IPS-15b (cell line): Measurements from ENCODE around the gene SETD1B.
"Not testable (repeated sequence)": the region's sequence is repeated elsewhere in the genome, so short reads cannot be mapped to it uniquely, and the experiment has no call there.

Experiments used
- H3K27me3 ChIP-seq: one replicate; pipeline ENCODE4 v1.6.1; 2013; ENCODE audit warnings: low read length; ENCODE audit not compliant: control insufficient read depth, insufficient read depth
- H3K36me3 ChIP-seq: one replicate; pipeline ENCODE4 v1.6.1; 2013; ENCODE audit warnings: low read length; ENCODE audit not compliant: control insufficient read depth, insufficient read depth
- H3K4me1 ChIP-seq: one replicate; pipeline ENCODE4 v1.6.1; 2013; ENCODE audit warnings: mild to moderate bottlenecking, low read length; ENCODE audit not compliant: control insufficient read depth, insufficient read depth
- H3K4me3 ChIP-seq: one replicate; pipeline ENCODE4 v1.5.1; 2013; ENCODE audit warnings: low read depth, low read length
- H3K9ac ChIP-seq: one replicate; pipeline ENCODE4 v1.6.1; 2013; ENCODE audit warnings: low read depth, mild to moderate bottlenecking, low read length
- H3K9me3 ChIP-seq: one replicate; pipeline ENCODE4 v1.6.1; 2013; ENCODE audit warnings: mild to moderate bottlenecking, low read length; ENCODE audit not compliant: control insufficient read depth, insufficient read depth

The SETD1B gene

GRCh38 chr12:121803861-121804416, at the start of gene SETD1B:
Gene SETD1B, plus strand, starts transcription at chr12:121804009. Its CDS starts 729 bp downstream, at chr12:121804738.
- Histone ChIP-seq H3K4me1 (peaks cover 5% of the 10 kb centered on the region), H3K9ac (peak within 1 kb of the TSS; percentile 100), H3K4me3 (peak within 1 kb of the TSS; percentile 79), H3K36me3 (peaks cover 11% of the 10 kb centered on the region), H3K27me3 (no peaks in the 10 kb centered on the region), H3K9me3 (no peaks in the 10 kb centered on the region)

DNA sequence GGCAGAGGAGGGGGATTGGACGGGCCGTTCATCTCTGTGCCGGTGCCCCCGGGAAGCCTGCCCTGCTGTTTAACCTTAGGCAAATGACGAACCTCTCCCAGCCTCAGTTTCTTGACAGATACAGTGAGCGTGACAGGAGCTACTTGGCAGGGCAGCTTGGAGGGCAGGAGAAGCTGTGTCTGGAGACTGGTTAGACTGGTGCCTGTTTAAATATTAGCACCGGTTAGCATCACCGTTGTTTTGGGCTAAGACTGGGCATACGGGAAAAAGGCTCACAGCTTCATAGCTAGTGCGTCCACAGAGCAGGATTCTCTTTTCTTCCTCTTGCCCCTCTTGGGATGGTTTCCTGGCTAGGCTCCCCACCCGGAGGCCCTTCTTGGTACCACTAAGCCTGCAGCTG, 49.0 kb upstream of the SETD1B start:
- H3K36me3 ChIP-seq: peaks cover 18% of the 10 kb centered on the region
- H3K27me3 ChIP-seq: no peaks in the 10 kb centered on the region
- no peak overlapping the region for H3K9ac ChIP-seq
- no peaks in the 10 kb centered on the region for H3K9me3 ChIP-seq
- H3K4me3 ChIP-seq: no peak overlapping the region
- no peaks in the 10 kb centered on the region for H3K4me1 ChIP-seq

- peaks cover 11% of the 10 kb centered on the region for H3K36me3 ChIP-seq
- no peaks in the 10 kb centered on the region for H3K4me1 ChIP-seq
- no peaks in the 10 kb centered on the region for H3K9me3 ChIP-seq
- H3K27me3 ChIP-seq: no peaks in the 10 kb centered on the region
- H3K4me3 ChIP-seq: no peak overlapping the region
- H3K9ac ChIP-seq: no peak overlapping the region
Measured at GRCh38 chr12:121755591-121755990, 48.2 kb upstream of the SETD1B start.

DNA sequence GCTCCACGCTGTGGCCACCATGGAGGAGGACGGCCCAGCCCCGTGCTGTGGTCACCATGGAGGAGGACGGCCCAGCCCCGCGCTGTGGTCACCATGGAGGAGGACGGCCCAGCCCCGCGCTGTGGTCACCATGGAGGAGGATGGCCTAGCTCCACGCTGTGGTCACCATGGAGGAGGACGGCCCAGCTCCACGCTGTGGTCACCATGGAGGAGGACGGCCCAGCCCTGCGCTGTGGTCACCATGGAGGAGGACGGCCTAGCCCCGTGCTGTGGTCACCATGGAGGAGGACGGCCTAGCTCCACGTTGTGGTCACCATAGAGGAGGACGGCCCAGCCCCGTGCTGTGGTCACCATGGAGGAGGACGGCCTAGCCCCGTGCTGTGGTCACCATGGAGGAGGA, 45.3 kb upstream of the SETD1B start:
- not testable (repeated sequence) for H3K4me3 ChIP-seq, H3K9ac ChIP-seq, H3K9me3 ChIP-seq, H3K27me3 ChIP-seq, H3K4me1 ChIP-seq, H3K36me3 ChIP-seq

GRCh38 chr12:121762269-121762668, 41.5 kb upstream of the SETD1B start:
- Histone ChIP-seq H3K27me3 (no peaks in the 10 kb centered on the region), H3K9me3 (no peaks in the 10 kb centered on the region), H3K9ac (no peak overlapping the region), H3K4me3 (no peak overlapping the region), H3K36me3 (peaks cover 12% of the 10 kb centered on the region), H3K4me1 (no peaks in the 10 kb centered on the region)

- no peaks in the 10 kb centered on the region for H3K27me3 ChIP-seq
- H3K9me3 ChIP-seq: no peaks in the 10 kb centered on the region
- H3K36me3 ChIP-seq: peaks cover 12% of the 10 kb centered on the region
- no peak overlapping the region for H3K9ac ChIP-seq
- no peaks in the 10 kb centered on the region for H3K4me1 ChIP-seq
- H3K4me3 ChIP-seq: no peak overlapping the region
Measured at GRCh38 chr12:121764808-121765207, 39.0 kb upstream of the SETD1B start.

GRCh38 chr12:121765573-121765972, 38.2 kb upstream of the SETD1B start:
- H3K27me3 ChIP-seq: no peaks in the 10 kb centered on the region
- no peak overlapping the region for H3K9ac ChIP-seq
- H3K9me3 ChIP-seq: no peaks in the 10 kb centered on the region
- H3K4me1 ChIP-seq: peaks cover 1% of the 10 kb centered on the region
- peaks cover 12% of the 10 kb centered on the region for H3K36me3 ChIP-seq
- no peak overlapping the region for H3K4me3 ChIP-seq

DNA sequence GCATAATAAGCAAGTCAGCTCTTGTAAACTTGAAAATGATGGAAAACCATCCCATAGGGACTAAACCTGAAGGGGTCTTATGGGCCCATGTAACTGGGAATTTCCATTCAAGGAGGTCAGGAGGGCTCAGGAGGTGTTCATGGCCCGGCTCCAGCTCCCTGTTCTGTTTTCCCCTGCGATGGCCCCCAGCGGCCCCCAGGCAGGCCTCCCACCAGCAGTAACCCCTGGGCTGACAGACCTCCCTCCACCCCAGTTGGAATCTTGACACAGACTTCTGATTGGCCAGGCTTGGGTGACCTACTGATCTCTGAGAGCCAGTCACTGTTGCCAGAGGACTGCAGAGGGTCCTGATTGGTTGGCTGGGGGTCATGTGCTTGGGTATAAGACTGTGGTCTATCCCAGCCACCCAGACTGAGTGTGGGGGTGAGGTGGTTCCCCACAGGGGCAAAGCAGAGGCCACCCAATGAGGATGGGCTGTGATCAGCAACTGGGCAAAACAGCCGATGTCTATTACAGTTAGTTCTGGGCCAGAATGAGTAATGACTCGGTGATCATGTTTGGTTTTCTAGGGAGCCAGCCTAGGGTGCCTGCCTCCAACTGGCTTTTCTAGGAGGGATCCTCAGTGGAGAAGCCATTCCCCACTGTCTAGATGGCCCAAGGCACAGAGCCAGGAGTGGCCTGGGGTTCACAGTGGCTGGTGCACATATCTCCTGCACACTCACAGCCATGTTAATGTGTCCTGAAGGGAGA, 37.3 kb upstream of the SETD1B start:
- Histone ChIP-seq H3K9me3 (no peaks in the 10 kb centered on the region), H3K9ac (no peak overlapping the region), H3K36me3 (peaks cover 11% of the 10 kb centered on the region), H3K27me3 (no peaks in the 10 kb centered on the region), H3K4me1 (peaks cover 2% of the 10 kb centered on the region), H3K4me3 (no peak overlapping the region)

DNA sequence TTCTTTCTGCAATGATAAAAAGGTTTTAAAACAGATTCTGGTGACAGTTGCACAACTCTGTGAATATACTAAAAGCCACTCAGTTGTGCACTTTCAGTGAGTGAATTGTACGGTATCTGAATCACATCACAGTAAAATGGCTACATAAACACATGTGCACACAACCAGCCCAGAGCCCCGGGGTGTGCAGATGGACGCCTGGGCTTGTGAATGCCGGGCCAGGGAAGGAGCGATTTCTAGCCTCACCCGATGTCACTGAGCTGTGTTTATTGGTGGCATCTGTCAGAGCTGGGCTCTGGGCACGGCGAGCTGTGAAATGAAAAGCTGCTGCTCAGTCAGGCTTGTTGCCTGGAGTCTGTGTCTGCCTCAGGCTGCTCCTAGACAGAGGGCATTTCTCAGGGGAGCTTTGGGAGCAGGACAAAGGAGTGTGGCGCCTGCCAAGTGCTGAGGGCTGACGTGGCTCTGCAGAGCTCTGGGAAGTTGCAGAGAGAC, 36.2 kb upstream of the SETD1B start:
- H3K9ac ChIP-seq: no peak overlapping the region
- no peaks in the 10 kb centered on the region for H3K27me3 ChIP-seq
- peaks cover 2% of the 10 kb centered on the region for H3K4me1 ChIP-seq
- peaks cover 8% of the 10 kb centered on the region for H3K36me3 ChIP-seq
- H3K9me3 ChIP-seq: no peaks in the 10 kb centered on the region
- no peak overlapping the region for H3K4me3 ChIP-seq

- peaks cover 2% of the 10 kb centered on the region for H3K4me1 ChIP-seq
Measured at GRCh38 chr12:121769297-121769830, 34.4 kb upstream of the SETD1B start.

DNA sequence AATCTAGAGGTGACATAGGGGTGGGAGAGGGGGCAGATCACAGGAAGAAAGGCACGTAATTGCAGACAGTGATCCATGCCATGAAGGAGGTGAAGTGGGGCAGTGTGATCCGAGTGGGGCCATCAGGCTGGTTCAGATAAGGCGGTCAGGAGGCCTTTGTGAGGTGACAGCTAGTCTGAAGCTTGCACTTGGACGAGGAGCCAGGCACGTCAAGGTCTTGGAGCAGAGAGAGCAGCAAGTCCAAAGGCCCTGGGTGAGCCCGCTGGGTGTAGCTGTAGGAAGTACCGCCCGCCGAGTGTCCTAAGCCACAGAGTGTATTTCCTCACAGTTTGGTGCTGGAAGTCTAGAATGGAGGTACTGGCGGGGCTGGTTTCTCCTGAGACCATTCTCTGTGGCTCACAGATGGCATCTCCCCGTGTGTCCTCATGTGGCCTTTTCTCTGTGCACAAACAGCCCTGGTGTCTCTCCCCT, 33.9 kb upstream of the SETD1B start:
- peaks cover 2% of the 10 kb centered on the region for H3K36me3 ChIP-seq
- H3K9ac ChIP-seq: no peak overlapping the region
- no peaks in the 10 kb centered on the region for H3K9me3 ChIP-seq
- H3K4me1 ChIP-seq: peaks cover 2% of the 10 kb centered on the region
- no peak overlapping the region for H3K4me3 ChIP-seq
- no peaks in the 10 kb centered on the region for H3K27me3 ChIP-seq

More at GRCh38 chr12:121769297-121769830, 34.4 kb upstream of the SETD1B start:
- Histone ChIP-seq H3K9ac (no peak overlapping the region), H3K27me3 (no peaks in the 10 kb centered on the region), H3K36me3 (peaks cover 2% of the 10 kb centered on the region), H3K4me3 (no peak overlapping the region), H3K9me3 (no peaks in the 10 kb centered on the region)

- peak overlapping the region; percentile 37 for H3K9ac ChIP-seq
- peaks cover 2% of the 10 kb centered on the region for H3K36me3 ChIP-seq
- H3K27me3 ChIP-seq: no peaks in the 10 kb centered on the region
- no peak overlapping the region for H3K4me3 ChIP-seq
- peaks cover 2% of the 10 kb centered on the region for H3K4me1 ChIP-seq
- H3K9me3 ChIP-seq: no peaks in the 10 kb centered on the region
Measured at GRCh38 chr12:121770388-121770787, 33.4 kb upstream of the SETD1B start.
